Nephron (organoid): ENCODE data around the gene CBX8.

Source experiments
- H3K27ac Mint-ChIP-seq, 3 experiments: 2 replicates each; pipeline ENCODE4 v1.8.0; 2020; ENCODE audit warnings: mixed read lengths in 3 of 3, mild to moderate bottlenecking in 2 of 3, moderate library complexity in 1 of 3
- H3K27me3 Mint-ChIP-seq: 2 replicates; pipeline ENCODE4 v1.8.0; 2021; ENCODE audit warnings: low read depth, mild to moderate bottlenecking, moderate library complexity, mixed read lengths
- H3K36me3 Mint-ChIP-seq: 2 replicates; pipeline ENCODE4 v1.8.0; 2020; ENCODE audit warnings: low read depth, mixed read lengths
- H3K4me1 Mint-ChIP-seq: 2 replicates; pipeline ENCODE4 v1.8.0; 2020; ENCODE audit warnings: mixed read lengths
- H3K4me3 Mint-ChIP-seq, 3 experiments: 2 replicates each; pipeline ENCODE4 v1.8.0; 2020; ENCODE audit warnings: mild to moderate bottlenecking in 3 of 3, mixed read lengths in 3 of 3, moderate library complexity in 2 of 3
- H3K9me3 Mint-ChIP-seq: 2 replicates; pipeline ENCODE4 v1.8.0; 2020; ENCODE audit warnings: mixed read lengths
- CTCF ChIP-seq, 3 experiments: fragments of 200-600 bp; sonication (generic); IDR thresholded peaks; one replicate each; pipeline ENCODE4 v1.5.0; 2021; ENCODE audit warnings: antibody characterized with exemption in 3 of 3; ENCODE audit not compliant: unreplicated experiment in 3 of 3

The CBX8 gene

GRCh38 chr17:79799174-79799537 lies 2.3 kb upstream of the CBX8 start:
- peak overlapping the region in 2 of 3 experiments; percentile 76 to 77 for H3K27ac Mint-ChIP-seq
- H3K4me1 Mint-ChIP-seq: peaks cover 38% of the 10 kb centered on the region
- H3K4me3 Mint-ChIP-seq: peak overlapping the region; percentile 77 to 90 (median 89)
- H3K36me3 Mint-ChIP-seq: no peaks in the 10 kb centered on the region
- peaks cover 74% of the 10 kb centered on the region for H3K27me3 Mint-ChIP-seq
- H3K9me3 Mint-ChIP-seq: no peaks in the 10 kb centered on the region
- TF ChIP-seq CTCF (IDR thresholded peaks at IDR 0.05; ENCODE audit: unreplicated experiment in 3 of 3): no peak

GRCh38 chr17:79798299-79799173 lies 1.7 kb upstream of the CBX8 start:
- peak overlapping the region; percentile 77 to 90 (median 89) for H3K4me3 Mint-ChIP-seq
- no peak for TF ChIP-seq CTCF (IDR thresholded peaks at IDR 0.05; ENCODE audit: unreplicated experiment in 3 of 3)
- no peaks in the 10 kb centered on the region for H3K9me3 Mint-ChIP-seq

GRCh38 chr17:79797492-79798298 lies 818 bp upstream of the CBX8 start:
- H3K27ac Mint-ChIP-seq: no peak overlapping the region
- peak overlapping the region in 2 of 3 experiments; percentile 85 to 87 for H3K4me3 Mint-ChIP-seq
- peaks cover 45% of the 10 kb centered on the region for H3K4me1 Mint-ChIP-seq
- H3K27me3 Mint-ChIP-seq: peaks cover 72% of the 10 kb centered on the region
- TF ChIP-seq CTCF (IDR thresholded peaks at IDR 0.05; ENCODE audit: unreplicated experiment in 3 of 3): no peak
- no peaks in the 10 kb centered on the region for H3K36me3 Mint-ChIP-seq
- no peaks in the 10 kb centered on the region for H3K9me3 Mint-ChIP-seq

More at GRCh38 chr17:79798299-79799173, 1.7 kb upstream of the CBX8 start:
- Mint-ChIP-seq H3K4me1 (peaks cover 43% of the 10 kb centered on the region), H3K27ac (peak overlapping the region; percentile 76 to 96 (median 81)), H3K27me3 (peaks cover 72% of the 10 kb centered on the region), H3K36me3 (no peaks in the 10 kb centered on the region)

GRCh38 chr17:79796444-79796762 lies 474 bp downstream of the CBX8 start:
- peaks cover 72% of the 10 kb centered on the region for H3K27me3 Mint-ChIP-seq
- TF ChIP-seq CTCF (IDR thresholded peaks at IDR 0.05; ENCODE audit: unreplicated experiment in 3 of 3): no peak
- peaks cover 48% of the 10 kb centered on the region for H3K4me1 Mint-ChIP-seq
- no peaks in the 10 kb centered on the region for H3K9me3 Mint-ChIP-seq
- H3K4me3 Mint-ChIP-seq: peak overlapping the region; percentile 85 to 90 (median 87)
- peak overlapping the region; percentile 26 to 94 (median 81) for H3K27ac Mint-ChIP-seq
- H3K36me3 Mint-ChIP-seq: no peaks in the 10 kb centered on the region

GRCh38 chr17:79795795-79796443 lies 958 bp downstream of the CBX8 start:
- H3K27ac Mint-ChIP-seq: peak overlapping the region; percentile 26 to 94 (median 81)
- TF ChIP-seq CTCF (IDR thresholded peaks at IDR 0.05; ENCODE audit: unreplicated experiment in 3 of 3): no peak
- H3K27me3 Mint-ChIP-seq: peaks cover 72% of the 10 kb centered on the region
- H3K4me3 Mint-ChIP-seq: peak overlapping the region; percentile 85 to 90 (median 87)
- no peaks in the 10 kb centered on the region for H3K9me3 Mint-ChIP-seq
- no peaks in the 10 kb centered on the region for H3K36me3 Mint-ChIP-seq
- peaks cover 48% of the 10 kb centered on the region for H3K4me1 Mint-ChIP-seq
